Thyroid gland (tissue), 4 donors: ENCODE measurements around the gene WDR27. TPM values are rescaled to one million over a fixed set of nuclear protein-coding genes. Genes with fewer than 3 reads are reported as not detected.
A peak's percentile ranks its signal among the peaks of the same experiment; 100 is the strongest.

Experiments
- DNase-seq, 2 donors: peaks; one replicate each; pipeline ENCODE4 v3.0.0-alpha.2; 2019
- H3K27ac ChIP-seq, 3 donors: fragments of 200-600 bp; sonication (generic); 1 replicate in 2 of 3; 2 replicates in 1 of 3; pipeline ENCODE4 v1.5.1; 2016 to 2019; ENCODE audit warnings: mild to moderate bottlenecking in 1 of 3, moderate library complexity in 1 of 3
- H3K27me3 ChIP-seq: fragments of 200-600 bp; sonication (generic); one replicate; pipeline ENCODE4 v1.5.1; 2019
- H3K36me3 ChIP-seq, 2 donors: fragments of 200-600 bp; sonication (generic); one replicate each; pipeline ENCODE4 v1.5.1; 2016 to 2019
- H3K4me1 ChIP-seq, 2 donors: fragments of 200-600 bp; sonication (generic); one replicate each; pipeline ENCODE4 v1.5.1; 2017 to 2019
- H3K4me3 ChIP-seq, 3 donors: fragments of 200-600 bp; sonication (generic); replicated peaks in 1 of 3; 1 replicate in 2 of 3; 2 replicates in 1 of 3; pipeline ENCODE4 v1.5.1; 2016; ENCODE audit warnings: mild to moderate bottlenecking in 1 of 3
- H3K9me3 ChIP-seq: fragments of 200-600 bp; sonication (generic); one replicate; pipeline ENCODE4 v1.5.1; 2017
- POLR2A ChIP-seq, 2 donors: fragments of 450-650 bp; IDR thresholded peaks; one replicate each; pipeline ENCODE4 v1.6.1; 2017; ENCODE audit warnings: antibody characterized with exemption in 2 of 2, mild to moderate bottlenecking in 2 of 2, moderate library complexity in 1 of 2
- WGBS, 2 donors: methylation state at CpG; one replicate each; pipeline ENCODE4 v1.1.5; 2017; 5-methylcytosine and 5-hydroxymethylcytosine counted together
- intact Hi-C: fragments of 100-400 bp; cut with DNase I; formaldehyde crosslinking; loops from one replicate; pipeline ENCODE4 v1.15.1; 2023
- total RNA-seq, 4 donors: library from RNA; depleted of rRNA; stranded (reverse); fragments of >200 nt; gene quantifications; one replicate each; pipeline ENCODE4 v1.2.3, GENCODE V29; 2016
- TF ChIP-seq, protein P1 (sequence below), 6 experiments: fragments of 200-600 bp in 3 of 6; fragments of 450-650 bp in 3 of 6; sonication (generic) in 3 of 6; IDR thresholded peaks; one replicate each; pipeline ENCODE4 v1.5.1; 2016 to 2019; ENCODE audit warnings: antibody characterized with exemption in 6 of 6, mild to moderate bottlenecking in 2 of 6, inconsistent platforms in 1 of 6, moderate library complexity in 1 of 6

Gene WDR27
- total RNA-seq, 4 donors from 2014 or later: 48.9 to 74.6 (median 51.8) TPM

DNA sequence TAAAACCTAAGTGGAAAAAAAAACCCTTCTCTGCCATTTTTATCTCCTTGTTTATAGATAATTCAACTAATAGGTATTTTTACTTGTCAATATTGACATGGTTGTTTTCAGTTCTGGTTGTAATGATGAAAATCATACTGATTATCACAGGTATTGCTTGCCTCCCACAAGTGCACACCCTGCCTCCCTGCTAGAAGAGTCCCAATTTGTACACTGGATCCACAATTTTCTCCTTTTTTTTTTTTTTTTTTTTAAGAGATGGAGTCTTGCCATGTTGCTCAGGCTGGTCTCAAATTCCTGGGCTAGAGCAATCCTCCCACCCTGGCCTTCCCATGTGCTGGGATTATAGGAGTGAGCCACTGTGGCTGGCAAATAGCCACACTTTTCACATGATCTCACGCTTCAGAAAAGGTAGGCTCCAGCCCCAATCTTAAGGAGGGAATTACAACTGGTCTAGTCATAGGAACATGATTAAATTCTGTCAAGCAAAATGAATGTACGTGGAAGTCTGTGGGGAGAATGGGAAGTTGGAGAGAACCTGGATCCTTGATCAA is 37.2 kb upstream of the WDR27 start:
- H3K9me3 ChIP-seq: no peaks in the 10 kb centered on the region
- intact Hi-C loops: no loop called here
- 81 to 84% methylated on average over 2 of the region's 2 CpGs for WGBS, 2 donors
- peak; percentile 8 to 20 for DNase-seq
- peak overlapping the region in 2 of 3 donors; percentile 1 to 45 for H3K27ac ChIP-seq
- TF ChIP-seq, protein P1, sequence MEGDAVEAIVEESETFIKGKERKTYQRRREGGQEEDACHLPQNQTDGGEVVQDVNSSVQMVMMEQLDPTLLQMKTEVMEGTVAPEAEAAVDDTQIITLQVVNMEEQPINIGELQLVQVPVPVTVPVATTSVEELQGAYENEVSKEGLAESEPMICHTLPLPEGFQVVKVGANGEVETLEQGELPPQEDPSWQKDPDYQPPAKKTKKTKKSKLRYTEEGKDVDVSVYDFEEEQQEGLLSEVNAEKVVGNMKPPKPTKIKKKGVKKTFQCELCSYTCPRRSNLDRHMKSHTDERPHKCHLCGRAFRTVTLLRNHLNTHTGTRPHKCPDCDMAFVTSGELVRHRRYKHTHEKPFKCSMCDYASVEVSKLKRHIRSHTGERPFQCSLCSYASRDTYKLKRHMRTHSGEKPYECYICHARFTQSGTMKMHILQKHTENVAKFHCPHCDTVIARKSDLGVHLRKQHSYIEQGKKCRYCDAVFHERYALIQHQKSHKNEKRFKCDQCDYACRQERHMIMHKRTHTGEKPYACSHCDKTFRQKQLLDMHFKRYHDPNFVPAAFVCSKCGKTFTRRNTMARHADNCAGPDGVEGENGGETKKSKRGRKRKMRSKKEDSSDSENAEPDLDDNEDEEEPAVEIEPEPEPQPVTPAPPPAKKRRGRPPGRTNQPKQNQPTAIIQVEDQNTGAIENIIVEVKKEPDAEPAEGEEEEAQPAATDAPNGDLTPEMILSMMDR (IDR thresholded peaks at IDR 0.05): no peak
- no peak for TF ChIP-seq POLR2A (IDR thresholded peaks at IDR 0.05)
- no peaks in the 10 kb centered on the region for H3K36me3 ChIP-seq
- H3K4me1 ChIP-seq: no peaks in the 10 kb centered on the region
- H3K4me3 ChIP-seq: no peak overlapping the region
- no peaks in the 10 kb centered on the region for H3K27me3 ChIP-seq

DNA sequence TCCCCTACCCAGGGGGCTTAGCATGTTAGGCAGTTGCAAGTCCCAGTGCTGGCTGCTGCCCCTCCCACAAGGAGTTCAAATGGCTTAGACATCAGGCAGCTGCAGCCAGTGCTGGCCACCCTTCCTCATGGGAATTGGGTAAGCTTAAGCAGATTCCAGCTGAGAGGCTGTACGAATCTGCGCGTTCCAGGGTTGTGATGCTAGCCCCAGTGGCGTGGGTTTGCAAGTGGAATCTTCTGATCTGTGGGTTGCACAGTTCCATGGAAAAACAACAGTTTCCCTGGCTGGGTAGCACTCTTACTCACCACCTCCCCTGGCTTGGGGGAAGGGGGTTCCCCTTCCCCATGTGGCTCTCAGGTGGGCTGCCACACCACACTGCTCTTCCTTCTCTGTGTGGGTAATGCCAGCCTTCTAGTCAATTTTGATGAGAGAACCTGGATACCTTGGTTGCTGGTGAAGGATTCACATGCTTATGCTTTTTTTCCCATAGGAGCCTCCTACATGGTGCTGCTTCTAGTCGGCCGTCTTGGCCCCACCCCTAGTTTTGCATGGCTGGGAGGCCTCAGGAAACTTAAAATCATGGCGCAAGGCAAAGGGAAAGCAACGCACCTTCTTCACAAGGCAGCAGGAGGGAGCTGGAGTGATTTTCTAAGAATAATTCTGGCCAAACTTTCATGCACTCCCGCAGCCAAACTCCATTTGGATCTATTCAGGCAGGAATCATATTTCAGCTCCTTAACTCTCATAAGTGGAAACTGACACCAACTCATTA is 36.6 kb upstream of the WDR27 start:
- H3K9me3 ChIP-seq: no peaks in the 10 kb centered on the region
- no peaks in the 10 kb centered on the region for H3K27me3 ChIP-seq
- TF ChIP-seq POLR2A (IDR thresholded peaks at IDR 0.05): no peak
- TF ChIP-seq, protein P1 (IDR thresholded peaks at IDR 0.05): no peak
- intact Hi-C loops: no loop called here
- no peaks in the 10 kb centered on the region for H3K4me1 ChIP-seq
- DNase-seq: peak; percentile 8 to 31
- no peaks in the 10 kb centered on the region for H3K36me3 ChIP-seq
- WGBS, 2 donors: 42 to 45% methylated on average over 9 of the region's 9 CpGs
- no peak overlapping the region for H3K4me3 ChIP-seq
- H3K27ac ChIP-seq: peak overlapping the region in 2 of 3 donors; percentile 1 to 45

DNA sequence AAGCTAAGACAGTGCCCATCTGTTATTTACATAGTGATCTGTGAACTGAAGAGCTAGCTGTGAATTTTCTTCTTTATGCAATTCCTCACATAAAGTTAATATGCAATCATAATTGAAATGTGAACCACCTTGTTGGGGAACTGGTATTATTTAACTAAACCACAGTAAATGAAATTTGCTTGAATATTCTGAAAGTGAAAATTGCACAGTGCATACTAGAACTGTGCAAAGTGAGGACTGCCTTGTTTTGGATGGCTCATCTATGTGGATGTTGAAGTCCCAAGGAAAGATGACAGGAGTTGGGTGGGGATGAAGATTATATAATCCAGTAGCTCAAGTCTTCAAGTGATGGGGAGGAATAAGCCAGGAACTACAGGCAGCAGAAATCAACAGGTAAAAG is 28.1 kb upstream of the WDR27 start:
- intact Hi-C loops: no loop called here
- DNase-seq: no peak
- H3K4me1 ChIP-seq: no peaks in the 10 kb centered on the region
- no peaks in the 10 kb centered on the region for H3K27me3 ChIP-seq
- H3K9me3 ChIP-seq: no peaks in the 10 kb centered on the region
- no peaks in the 10 kb centered on the region for H3K36me3 ChIP-seq
- no peak overlapping the region for H3K4me3 ChIP-seq
- H3K27ac ChIP-seq: no peak overlapping the region
- no peak for TF ChIP-seq POLR2A (IDR thresholded peaks at IDR 0.05)
- TF ChIP-seq, protein P1 (IDR thresholded peaks at IDR 0.05): no peak

DNA sequence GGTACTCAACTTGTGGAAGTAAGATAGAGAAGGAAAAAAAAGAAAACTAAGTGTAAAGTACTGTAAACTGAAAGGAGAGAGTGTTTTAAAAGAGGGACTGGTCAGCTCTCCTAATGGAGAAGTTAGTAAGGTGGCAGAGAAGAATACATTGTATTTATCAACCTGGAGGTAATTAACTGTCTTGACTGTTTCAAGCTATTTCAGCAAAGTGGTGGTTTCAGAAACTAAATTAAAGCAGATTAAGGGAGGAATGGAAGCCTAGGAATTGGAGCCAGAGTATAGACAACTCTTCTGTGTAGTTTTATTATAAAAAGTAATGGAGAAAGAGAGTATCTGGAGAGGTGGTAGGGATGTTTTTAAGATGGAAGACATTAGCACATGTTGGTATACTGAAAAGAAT is 25.1 kb upstream of the WDR27 start:
- no peak for DNase-seq
- no peak for TF ChIP-seq POLR2A (IDR thresholded peaks at IDR 0.05)
- TF ChIP-seq, protein P1 (IDR thresholded peaks at IDR 0.05): no peak
- Histone ChIP-seq H3K36me3 (no peaks in the 10 kb centered on the region), H3K4me1 (peaks cover 9 to 12% of the 10 kb centered on the region in 2 donors), H3K9me3 (no peaks in the 10 kb centered on the region), H3K27me3 (no peaks in the 10 kb centered on the region), H3K4me3 (no peak overlapping the region), H3K27ac (no peak overlapping the region)
- intact Hi-C loops: no loop called here

DNA sequence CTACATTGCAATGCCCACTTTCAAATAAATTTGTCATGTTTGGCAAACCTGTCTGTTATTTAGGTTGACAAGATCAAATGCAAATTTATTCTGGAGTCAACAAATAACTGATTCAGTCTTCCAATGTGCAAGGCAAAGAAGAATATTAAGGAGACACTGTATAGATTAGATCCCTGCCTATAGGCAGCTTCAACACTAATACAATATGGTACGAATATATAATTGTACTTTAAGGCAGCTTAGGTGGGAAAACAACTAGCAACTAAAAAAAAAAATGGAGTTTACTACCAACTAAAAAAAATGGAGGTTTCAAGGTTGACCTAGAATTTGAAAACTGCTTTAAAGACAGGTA is 24.2 kb upstream of the WDR27 start:
- H3K27ac ChIP-seq: no peak overlapping the region
- H3K9me3 ChIP-seq: no peaks in the 10 kb centered on the region
- H3K4me3 ChIP-seq: no peak overlapping the region
- TF ChIP-seq, protein P1 (IDR thresholded peaks at IDR 0.05): no peak
- no peak for TF ChIP-seq POLR2A (IDR thresholded peaks at IDR 0.05)
- intact Hi-C loops: no loop called here
- H3K4me1 ChIP-seq: peaks cover 12 to 16% of the 10 kb centered on the region in 2 donors
- H3K27me3 ChIP-seq: no peaks in the 10 kb centered on the region
- no peaks in the 10 kb centered on the region for H3K36me3 ChIP-seq
- WGBS, 2 donors: 97 to 100% methylated on average over 1 of the region's 1 CpG
- DNase-seq: no peak
